Hepatocyte (in vitro differentiated cells): ENCODE results near the gene EVA1A. TPM values are rescaled to one million over a fixed set of nuclear protein-coding genes. Genes with fewer than 3 reads are reported as not detected.

Source experiments
- DNase-seq: peaks from one replicate; pipeline ENCODE4 v3.0.0-alpha.2; 2016; ENCODE audit warnings: low spot score
- H2AFZ ChIP-seq: fragments of 200-600 bp; sonication (generic); 2 replicates; pipeline ENCODE4 v1.6.0; 2016; ENCODE audit warnings: antibody characterized with exemption, mild to moderate bottlenecking
- H3K27ac ChIP-seq: fragments of 200-600 bp; sonication (generic); 2 replicates; pipeline ENCODE4 v1.5.1; 2016; ENCODE audit warnings: mild to moderate bottlenecking
- H3K27me3 ChIP-seq: fragments of 200-600 bp; sonication (generic); 2 replicates; pipeline ENCODE4 v1.6.1; 2016
- H3K36me3 ChIP-seq: fragments of 200-600 bp; sonication (generic); replicated peaks from 2 replicates; pipeline ENCODE4 v1.5.1; 2016; ENCODE audit warnings: low read depth; ENCODE audit not compliant: insufficient read depth
- H3K4me1 ChIP-seq: fragments of 200-600 bp; sonication (generic); 2 replicates; pipeline ENCODE4 v1.5.1; 2016; ENCODE audit warnings: mild to moderate bottlenecking, moderate library complexity; ENCODE audit not compliant: insufficient read depth
- H3K4me2 ChIP-seq: fragments of 200-600 bp; sonication (generic); 2 replicates; pipeline ENCODE4 v1.6.0; 2016
- H3K4me3 ChIP-seq: fragments of 200-600 bp; sonication (generic); 2 replicates; pipeline ENCODE4 v1.5.1; 2016; ENCODE audit warnings: mild to moderate bottlenecking
- H3K79me2 ChIP-seq: fragments of 200-600 bp; sonication (generic); 2 replicates; pipeline ENCODE4 v1.6.0; 2017; ENCODE audit warnings: mild to moderate bottlenecking
- H3K9me2 ChIP-seq: fragments of 200-600 bp; sonication (generic); replicated peaks from 2 replicates; pipeline ENCODE4 v1.6.0; 2017; ENCODE audit warnings: mild to moderate bottlenecking; ENCODE audit not compliant: insufficient read depth
- H3K9me3 ChIP-seq: fragments of 200-600 bp; sonication (generic); 2 replicates; pipeline ENCODE4 v1.5.1; 2016; ENCODE audit warnings: low read depth, mild to moderate bottlenecking
- H4K20me1 ChIP-seq: fragments of 200-600 bp; sonication (generic); 2 replicates; pipeline ENCODE4 v1.6.0; 2016; ENCODE audit warnings: mild to moderate bottlenecking; ENCODE audit not compliant: insufficient read depth, poor library complexity, severe bottlenecking
- EZH2 ChIP-seq: fragments of 200-600 bp; sonication (generic); IDR thresholded peaks from 2 replicates; pipeline ENCODE4 v1.6.1; 2016; ENCODE audit warnings: antibody characterized with exemption, mild to moderate bottlenecking, borderline replicate concordance
- EZH2phosphoT487 ChIP-seq: fragments of 200-600 bp; sonication (generic); IDR thresholded peaks from one replicate; pipeline ENCODE4 v1.6.1; 2018; ENCODE audit warnings: antibody characterized with exemption, mild to moderate bottlenecking, low read depth, moderate library complexity; ENCODE audit not compliant: unreplicated experiment, severe bottlenecking
- WGBS: methylation state at CpG from one replicate; pipeline ENCODE4 v1.1.6; 2016; ENCODE audit warnings: low lambda C conversion rate; ENCODE audit errors: missing lambda C conversion rate; 5-methylcytosine and 5-hydroxymethylcytosine counted together
- polyA plus RNA-seq: library from polyadenylated mRNA; unstranded; fragments of >200 nt; fragmentation: Nextera tagmentation; extraction: Ambion mirVana; gene quantifications from 2 replicates; pipeline ENCODE4 v1.2.1, GENCODE V29; 2016
- small RNA-seq: library from RNA; depleted of rRNA; stranded (forward); fragments of <200 nt; gene quantifications from one replicate; pipeline ENCODE3, GENCODE V24; 2014
- total RNA-seq: library from RNA; depleted of rRNA; stranded (reverse); fragments of >200 nt; gene quantifications from 2 replicates; pipeline ENCODE4 v1.2.3, GENCODE V29; 2014
- TF ChIP-seq, protein P1 (sequence below): fragments of 200-600 bp; sonication (generic); IDR thresholded peaks from 2 replicates; pipeline ENCODE4 v1.5.1; 2016; ENCODE audit warnings: antibody characterized with exemption, mild to moderate bottlenecking; ENCODE audit not compliant: poor library complexity

The EVA1A gene
- total and polyA plus RNA-seq, 2 experiments from 2014 or later = 15.3 to 30.8 TPM

DNA sequence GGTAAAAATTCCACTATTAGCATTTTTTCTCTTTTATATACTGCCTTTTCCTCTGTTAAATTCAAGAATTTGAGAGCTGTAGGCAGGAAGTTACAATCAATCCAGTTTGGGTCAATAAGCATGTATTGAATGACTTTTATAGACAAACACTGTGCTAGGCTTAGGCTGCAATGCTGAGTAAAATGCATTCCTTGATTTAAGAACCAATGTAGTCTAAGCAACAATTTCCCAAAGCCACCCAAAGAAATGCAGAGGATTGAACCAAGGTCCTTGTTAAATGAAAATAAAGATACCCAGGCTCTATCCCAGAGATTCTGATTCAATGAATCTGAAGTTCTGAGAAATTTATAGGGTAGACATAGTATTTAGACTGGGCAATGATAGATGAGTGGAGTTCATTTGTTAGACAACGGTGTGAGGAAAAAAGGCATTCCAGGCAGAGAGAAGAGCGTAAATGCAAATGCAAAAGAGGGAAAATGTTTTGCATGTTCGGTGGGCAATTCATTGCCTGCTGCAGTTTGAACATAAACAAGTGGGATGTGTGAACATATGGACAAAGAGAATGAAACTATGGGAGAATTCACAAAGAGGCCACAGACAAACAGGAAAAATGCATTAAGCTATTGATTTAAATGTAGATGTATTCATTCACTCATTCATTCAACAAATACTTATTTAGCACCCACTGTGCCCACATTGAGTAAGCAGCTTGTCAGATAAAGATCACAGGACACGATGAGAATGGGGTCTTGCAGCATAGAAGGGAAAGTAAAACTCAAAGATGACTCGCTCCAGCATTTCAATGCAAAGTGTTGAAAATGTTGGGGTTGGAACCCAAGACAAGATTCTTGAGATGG, 107.1 kb downstream of the EVA1A start:
- no peak overlapping the region for H3K4me3 ChIP-seq
- no peaks in the 10 kb centered on the region for H3K9me3 ChIP-seq
- H4K20me1 ChIP-seq = no peaks in the 10 kb centered on the region
- H3K79me2 ChIP-seq = no peaks in the 10 kb centered on the region
- 76% methylated on average over 5 of the region's 5 CpGs for WGBS
- H3K27ac ChIP-seq = no peak overlapping the region
- H3K4me1 ChIP-seq = no peaks in the 10 kb centered on the region
- H3K4me2 ChIP-seq = no peak overlapping the region
- no peak overlapping the region for H2AFZ ChIP-seq
- no peaks in the 10 kb centered on the region for H3K9me2 ChIP-seq
- H3K27me3 ChIP-seq = no peaks in the 10 kb centered on the region
- H3K36me3 ChIP-seq = no peaks in the 10 kb centered on the region
- DNase-seq = no peak
- TF ChIP-seq, protein P1, sequence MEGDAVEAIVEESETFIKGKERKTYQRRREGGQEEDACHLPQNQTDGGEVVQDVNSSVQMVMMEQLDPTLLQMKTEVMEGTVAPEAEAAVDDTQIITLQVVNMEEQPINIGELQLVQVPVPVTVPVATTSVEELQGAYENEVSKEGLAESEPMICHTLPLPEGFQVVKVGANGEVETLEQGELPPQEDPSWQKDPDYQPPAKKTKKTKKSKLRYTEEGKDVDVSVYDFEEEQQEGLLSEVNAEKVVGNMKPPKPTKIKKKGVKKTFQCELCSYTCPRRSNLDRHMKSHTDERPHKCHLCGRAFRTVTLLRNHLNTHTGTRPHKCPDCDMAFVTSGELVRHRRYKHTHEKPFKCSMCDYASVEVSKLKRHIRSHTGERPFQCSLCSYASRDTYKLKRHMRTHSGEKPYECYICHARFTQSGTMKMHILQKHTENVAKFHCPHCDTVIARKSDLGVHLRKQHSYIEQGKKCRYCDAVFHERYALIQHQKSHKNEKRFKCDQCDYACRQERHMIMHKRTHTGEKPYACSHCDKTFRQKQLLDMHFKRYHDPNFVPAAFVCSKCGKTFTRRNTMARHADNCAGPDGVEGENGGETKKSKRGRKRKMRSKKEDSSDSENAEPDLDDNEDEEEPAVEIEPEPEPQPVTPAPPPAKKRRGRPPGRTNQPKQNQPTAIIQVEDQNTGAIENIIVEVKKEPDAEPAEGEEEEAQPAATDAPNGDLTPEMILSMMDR = no peak
- no peak for TF ChIP-seq EZH2
- TF ChIP-seq EZH2phosphoT487 = no peak

- Histone ChIP-seq H3K4me3 (no peak overlapping the region), H3K9me2 (no peaks in the 10 kb centered on the region), H4K20me1 (no peaks in the 10 kb centered on the region), H3K27ac (no peak overlapping the region), H3K4me2 (no peak overlapping the region), H3K9me3 (no peaks in the 10 kb centered on the region), H3K4me1 (no peaks in the 10 kb centered on the region), H3K27me3 (no peaks in the 10 kb centered on the region), H3K79me2 (no peaks in the 10 kb centered on the region), H3K36me3 (no peaks in the 10 kb centered on the region), H2AFZ (no peak overlapping the region)
- no peak for DNase-seq
- TF ChIP-seq EZH2phosphoT487 (no peak), EZH2 (no peak)
- TF ChIP-seq, protein P1 = no peak
- 90% methylated on average over 1 of the region's 1 CpG for WGBS
These were observed 110.7 kb downstream of the EVA1A start for GRCh38 chr2:75450068-75450467.

DNA sequence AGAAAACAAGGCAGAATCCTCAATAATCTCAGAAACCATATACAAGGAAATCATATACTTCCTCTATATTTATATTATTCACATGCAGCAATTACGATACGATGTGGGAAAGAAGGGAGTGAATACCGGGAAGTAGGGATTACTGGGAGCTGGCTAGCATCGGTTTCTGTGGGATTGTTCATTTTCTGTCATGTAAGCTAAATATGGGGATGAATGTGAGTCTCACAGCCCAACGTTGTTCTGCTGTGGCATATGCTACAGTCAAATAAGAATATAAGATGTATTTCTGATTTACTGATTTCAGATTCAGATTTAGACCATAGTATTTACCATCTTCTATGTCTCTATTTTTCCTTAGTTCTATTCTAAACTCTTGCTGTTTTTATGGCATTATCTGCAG, 113.6 kb downstream of the EVA1A start:
- H3K79me2 ChIP-seq = no peaks in the 10 kb centered on the region
- no peaks in the 10 kb centered on the region for H3K9me3 ChIP-seq
- H3K4me2 ChIP-seq = no peak overlapping the region
- WGBS = 92% methylated on average over 5 of the region's 5 CpGs
- TF ChIP-seq EZH2phosphoT487 (no peak), EZH2 (no peak)
- TF ChIP-seq, protein P1 = no peak
- no peaks in the 10 kb centered on the region for H3K4me1 ChIP-seq
- H3K27me3 ChIP-seq = no peaks in the 10 kb centered on the region
- no peak overlapping the region for H3K4me3 ChIP-seq
- no peaks in the 10 kb centered on the region for H4K20me1 ChIP-seq
- no peak overlapping the region for H3K27ac ChIP-seq
- H3K36me3 ChIP-seq = no peaks in the 10 kb centered on the region
- H2AFZ ChIP-seq = no peak overlapping the region
- no peaks in the 10 kb centered on the region for H3K9me2 ChIP-seq
- no peak for DNase-seq

Small RNAs within 50 kb of the gene (small RNA-seq; reads per million reads assigned to genes)
- gene RF01233 = not detected

Other genes starting within 250 kb of the EVA1A start
- gene MRPL19, start 85.8 kb upstream of the EVA1A start, total RNA-seq = 60.9 and 68.7 TPM in 2 replicates
- gene MRPL19, start 85.8 kb upstream of the EVA1A start, polyA plus RNA-seq = 47.9 and 54.3 TPM in 2 replicates
- 27.6 and 28.8 TPM in 2 replicates for gene GCFC2, start 150.0 kb upstream of the EVA1A start, total RNA-seq
- 15.5 and 16.0 TPM in 2 replicates for gene GCFC2, start 150.0 kb upstream of the EVA1A start, polyA plus RNA-seq